ENCODE measurements around the gene NTSR1.

DNA sequence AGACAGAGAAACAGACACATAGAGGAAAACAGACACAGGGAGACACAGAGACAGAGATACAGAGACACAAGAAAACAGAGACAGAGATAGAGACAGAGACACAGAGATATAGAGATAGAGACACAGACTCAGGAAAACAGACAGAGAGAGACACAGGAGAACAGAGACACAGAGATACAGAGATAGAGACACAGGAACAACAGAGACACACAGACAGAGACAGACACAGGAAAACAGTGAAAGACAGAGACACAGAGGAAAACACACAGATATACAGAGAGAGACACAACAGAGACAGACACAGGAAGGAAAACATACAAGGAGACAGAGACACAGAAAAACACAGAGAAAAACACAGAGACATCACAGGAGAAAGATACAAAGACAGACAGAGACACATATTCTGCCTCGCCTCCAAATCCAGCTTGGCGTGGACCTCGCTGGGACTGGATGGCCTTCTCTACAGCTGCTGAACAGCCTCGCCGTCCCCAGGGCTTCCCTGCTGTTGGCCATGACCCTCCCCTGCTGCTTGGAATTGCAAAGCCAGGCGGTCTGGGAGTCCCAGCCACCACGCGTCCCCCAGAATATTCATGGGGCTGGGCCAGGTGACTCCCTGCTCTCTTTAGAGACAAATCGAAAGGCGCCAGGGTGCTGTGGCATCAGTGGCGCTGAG lies 36.8 kb downstream of the NTSR1 start:
- no peak for TF ChIP-seq CTCF (IDR thresholded peaks at IDR 0.05)
- TF ChIP-seq EZH2phosphoT487 (IDR thresholded peaks at IDR 0.05): no peak

Measured in neural progenitor cell (in vitro differentiated cells).